Measurements from ENCODE around the gene EFHC1. TPM values are rescaled to one million over a fixed set of nuclear protein-coding genes. Genes with fewer than 3 reads are reported as not detected.
A peak's percentile ranks its signal among the peaks of the same experiment; 100 is the strongest.

EFHC1 gene
- total and polyA plus RNA-seq, 2 of the 13 experiments (the other 11 are each of a cell fraction or from before 2014, with no cell fraction given) = 23.4 to 29.5 TPM

DNA sequence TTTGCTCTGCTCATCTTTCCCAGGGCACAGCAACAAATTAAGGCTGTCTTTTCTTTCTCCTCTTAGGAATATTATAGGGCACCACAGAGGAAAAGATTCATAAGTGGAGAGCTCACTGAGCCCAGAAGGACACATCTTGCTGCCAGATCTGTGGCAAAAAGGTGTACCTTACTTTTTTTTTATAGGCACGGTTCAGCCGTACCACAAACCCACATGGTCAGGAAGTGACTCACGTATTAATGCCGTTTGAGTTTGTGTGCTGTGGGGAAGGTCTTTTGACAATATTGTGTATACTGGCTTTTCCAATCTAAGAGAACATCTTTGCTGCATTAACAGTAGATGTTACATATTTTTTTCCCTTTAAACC is 29.8 kb upstream of the EFHC1 start (continued):
- TF ChIP-seq, protein P1, sequence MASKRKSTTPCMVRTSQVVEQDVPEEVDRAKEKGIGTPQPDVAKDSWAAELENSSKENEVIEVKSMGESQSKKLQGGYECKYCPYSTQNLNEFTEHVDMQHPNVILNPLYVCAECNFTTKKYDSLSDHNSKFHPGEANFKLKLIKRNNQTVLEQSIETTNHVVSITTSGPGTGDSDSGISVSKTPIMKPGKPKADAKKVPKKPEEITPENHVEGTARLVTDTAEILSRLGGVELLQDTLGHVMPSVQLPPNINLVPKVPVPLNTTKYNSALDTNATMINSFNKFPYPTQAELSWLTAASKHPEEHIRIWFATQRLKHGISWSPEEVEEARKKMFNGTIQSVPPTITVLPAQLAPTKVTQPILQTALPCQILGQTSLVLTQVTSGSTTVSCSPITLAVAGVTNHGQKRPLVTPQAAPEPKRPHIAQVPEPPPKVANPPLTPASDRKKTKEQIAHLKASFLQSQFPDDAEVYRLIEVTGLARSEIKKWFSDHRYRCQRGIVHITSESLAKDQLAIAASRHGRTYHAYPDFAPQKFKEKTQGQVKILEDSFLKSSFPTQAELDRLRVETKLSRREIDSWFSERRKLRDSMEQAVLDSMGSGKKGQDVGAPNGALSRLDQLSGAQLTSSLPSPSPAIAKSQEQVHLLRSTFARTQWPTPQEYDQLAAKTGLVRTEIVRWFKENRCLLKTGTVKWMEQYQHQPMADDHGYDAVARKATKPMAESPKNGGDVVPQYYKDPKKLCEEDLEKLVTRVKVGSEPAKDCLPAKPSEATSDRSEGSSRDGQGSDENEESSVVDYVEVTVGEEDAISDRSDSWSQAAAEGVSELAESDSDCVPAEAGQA (IDR thresholded peaks at IDR 0.05; ENCODE audit: low read depth) = no peak
- TF ChIP-seq, protein P1 (CRISPR knock-in tag; IDR thresholded peaks at IDR 0.05; ENCODE audit: borderline replicate concordance) = peak; percentile 24; the same call in 1 of the 2 replicates
- TF ChIP-seq TARDBP (CRISPR knock-in tag; IDR thresholded peaks at IDR 0.05) (peak; percentile 21; the same call in 1 of the 2 replicates), MEIS2 (CRISPR knock-in tag; IDR thresholded peaks at IDR 0.05) (0 out of 2 replicates have a peak, but pooled peaks have one; percentile 22), SMARCE1 (IDR thresholded peaks at IDR 0.05; ENCODE audit: borderline replicate concordance) (no peak), ZNF260 (CRISPR knock-in tag; IDR thresholded peaks at IDR 0.05; ENCODE audit: borderline replicate concordance, low read depth) (no peak), POLR2G (IDR thresholded peaks at IDR 0.05; ENCODE audit: low read depth, low read length) (peak; percentile 68), SAP130 (CRISPR knock-in tag; IDR thresholded peaks at IDR 0.05; ENCODE audit: low read depth) (peak; percentile 80), ZNF563 (CRISPR knock-in tag; IDR thresholded peaks at IDR 0.05) (no peak)
- TF ChIP-seq, protein P2, sequence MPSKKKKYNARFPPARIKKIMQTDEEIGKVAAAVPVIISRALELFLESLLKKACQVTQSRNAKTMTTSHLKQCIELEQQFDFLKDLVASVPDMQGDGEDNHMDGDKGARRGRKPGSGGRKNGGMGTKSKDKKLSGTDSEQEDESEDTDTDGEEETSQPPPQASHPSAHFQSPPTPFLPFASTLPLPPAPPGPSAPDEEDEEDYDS (CRISPR knock-in tag; IDR thresholded peaks at IDR 0.05) = peak; percentile 50; the same call in 1 of the 2 replicates
- TF ChIP-seq, protein P3, sequence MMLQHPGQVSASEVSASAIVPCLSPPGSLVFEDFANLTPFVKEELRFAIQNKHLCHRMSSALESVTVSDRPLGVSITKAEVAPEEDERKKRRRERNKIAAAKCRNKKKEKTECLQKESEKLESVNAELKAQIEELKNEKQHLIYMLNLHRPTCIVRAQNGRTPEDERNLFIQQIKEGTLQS (CRISPR knock-in tag; IDR thresholded peaks at IDR 0.05) = 0 out of 2 replicates have a peak, but pooled peaks have one; percentile 46
- TF ChIP-seq, protein P4, sequence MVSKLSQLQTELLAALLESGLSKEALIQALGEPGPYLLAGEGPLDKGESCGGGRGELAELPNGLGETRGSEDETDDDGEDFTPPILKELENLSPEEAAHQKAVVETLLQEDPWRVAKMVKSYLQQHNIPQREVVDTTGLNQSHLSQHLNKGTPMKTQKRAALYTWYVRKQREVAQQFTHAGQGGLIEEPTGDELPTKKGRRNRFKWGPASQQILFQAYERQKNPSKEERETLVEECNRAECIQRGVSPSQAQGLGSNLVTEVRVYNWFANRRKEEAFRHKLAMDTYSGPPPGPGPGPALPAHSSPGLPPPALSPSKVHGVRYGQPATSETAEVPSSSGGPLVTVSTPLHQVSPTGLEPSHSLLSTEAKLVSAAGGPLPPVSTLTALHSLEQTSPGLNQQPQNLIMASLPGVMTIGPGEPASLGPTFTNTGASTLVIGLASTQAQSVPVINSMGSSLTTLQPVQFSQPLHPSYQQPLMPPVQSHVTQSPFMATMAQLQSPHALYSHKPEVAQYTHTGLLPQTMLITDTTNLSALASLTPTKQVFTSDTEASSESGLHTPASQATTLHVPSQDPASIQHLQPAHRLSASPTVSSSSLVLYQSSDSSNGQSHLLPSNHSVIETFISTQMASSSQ (IDR thresholded peaks at IDR 0.05; ENCODE audit: low read depth) = no peak
- TF ChIP-seq, protein P4 (CRISPR knock-in tag; IDR thresholded peaks at IDR 0.05; ENCODE audit: borderline replicate concordance) = no peak
- TF ChIP-seq, protein P5, sequence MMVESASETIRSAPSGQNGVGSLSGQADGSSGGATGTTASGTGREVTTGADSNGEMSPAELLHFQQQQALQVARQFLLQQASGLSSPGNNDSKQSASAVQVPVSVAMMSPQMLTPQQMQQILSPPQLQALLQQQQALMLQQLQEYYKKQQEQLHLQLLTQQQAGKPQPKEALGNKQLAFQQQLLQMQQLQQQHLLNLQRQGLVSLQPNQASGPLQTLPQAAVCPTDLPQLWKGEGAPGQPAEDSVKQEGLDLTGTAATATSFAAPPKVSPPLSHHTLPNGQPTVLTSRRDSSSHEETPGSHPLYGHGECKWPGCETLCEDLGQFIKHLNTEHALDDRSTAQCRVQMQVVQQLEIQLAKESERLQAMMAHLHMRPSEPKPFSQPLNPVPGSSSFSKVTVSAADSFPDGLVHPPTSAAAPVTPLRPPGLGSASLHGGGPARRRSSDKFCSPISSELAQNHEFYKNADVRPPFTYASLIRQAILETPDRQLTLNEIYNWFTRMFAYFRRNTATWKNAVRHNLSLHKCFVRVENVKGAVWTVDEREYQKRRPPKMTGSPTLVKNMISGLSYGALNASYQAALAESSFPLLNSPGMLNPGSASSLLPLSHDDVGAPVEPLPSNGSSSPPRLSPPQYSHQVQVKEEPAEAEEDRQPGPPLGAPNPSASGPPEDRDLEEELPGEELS (CRISPR knock-in tag; IDR thresholded peaks at IDR 0.05) = peak; percentile 47; the same call in 1 of the 2 replicates
- TF ChIP-seq, protein P6, sequence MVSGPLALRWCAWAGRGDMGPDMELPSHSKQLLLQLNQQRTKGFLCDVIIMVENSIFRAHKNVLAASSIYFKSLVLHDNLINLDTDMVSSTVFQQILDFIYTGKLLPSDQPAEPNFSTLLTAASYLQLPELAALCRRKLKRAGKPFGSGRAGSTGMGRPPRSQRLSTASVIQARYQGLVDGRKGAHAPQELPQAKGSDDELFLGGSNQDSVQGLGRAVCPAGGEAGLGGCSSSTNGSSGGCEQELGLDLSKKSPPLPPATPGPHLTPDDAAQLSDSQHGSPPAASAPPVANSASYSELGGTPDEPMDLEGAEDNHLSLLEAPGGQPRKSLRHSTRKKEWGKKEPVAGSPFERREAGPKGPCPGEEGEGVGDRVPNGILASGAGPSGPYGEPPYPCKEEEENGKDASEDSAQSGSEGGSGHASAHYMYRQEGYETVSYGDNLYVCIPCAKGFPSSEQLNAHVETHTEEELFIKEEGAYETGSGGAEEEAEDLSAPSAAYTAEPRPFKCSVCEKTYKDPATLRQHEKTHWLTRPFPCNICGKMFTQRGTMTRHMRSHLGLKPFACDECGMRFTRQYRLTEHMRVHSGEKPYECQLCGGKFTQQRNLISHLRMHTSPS (CRISPR knock-in tag; IDR thresholded peaks at IDR 0.05; ENCODE audit: low read depth) = no peak
